AG04450 (cell line): ENCODE measurements around the gene SLC39A2. TPM values are rescaled to one million over a fixed set of nuclear protein-coding genes. Genes with fewer than 3 reads are reported as not detected.
"Not testable (repeated sequence)": the region's sequence is repeated elsewhere in the genome, so short reads cannot be mapped to it uniquely, and the experiment has no call there.

ENCODE experiments used
- CTCF ChIA-PET: fragments of 300-600, 350-600 bp; formaldehyde crosslinking; extraction: SDS; loops from one replicate; lab custom pipeline; 2022; ENCODE audit warnings: antibody characterized with exemption, inconsistent platforms; lab: Charles Lee
- POLR2A ChIA-PET: fragments of 350-600 bp; formaldehyde crosslinking; extraction: SDS; loops from one replicate; lab custom pipeline; 2021; ENCODE audit warnings: antibody characterized with exemption, inconsistent platforms; lab: Yijun Ruan, JAX
- DNase-seq: peaks from one replicate; pipeline ENCODE4 v3.0.0-alpha.2; 2011; ENCODE audit warnings: low read depth, low spot score
- H3K27ac ChIP-seq: one replicate; pipeline ENCODE4 v1.5.1; 2012; ENCODE audit warnings: low read depth, low read length, control low read depth
- H3K27me3 ChIP-seq: one replicate; pipeline ENCODE4 v1.6.0; 2012; ENCODE audit warnings: low read length; ENCODE audit not compliant: control insufficient read depth, insufficient read depth
- H3K4me3 ChIP-seq: 2 replicates; pipeline ENCODE4 v1.5.1; 2011; ENCODE audit warnings: mild to moderate bottlenecking, low read depth, low read length, control low read depth
- H3K9me3 ChIP-seq: 2 replicates; pipeline ENCODE4 v1.5.1; 2012; ENCODE audit warnings: low read length; ENCODE audit not compliant: control insufficient read depth, insufficient read depth
- polyA plus RNA-seq: library from polyadenylated mRNA; depleted of rRNA; stranded (reverse); fragments of >200 nt; gene quantifications from 2 replicates; pipeline ENCODE4 v1.2.3, GENCODE V29; 2011
- TF ChIP-seq, protein P1 (sequence below): IDR thresholded peaks from 2 replicates; pipeline ENCODE4 v1.5.1; 2011; ENCODE audit warnings: low read depth, low read length, control low read depth, inconsistent platforms

SLC39A2 gene
- polyA plus RNA-seq, 1 experiment = 0.06 TPM

- TF ChIP-seq, protein P1, sequence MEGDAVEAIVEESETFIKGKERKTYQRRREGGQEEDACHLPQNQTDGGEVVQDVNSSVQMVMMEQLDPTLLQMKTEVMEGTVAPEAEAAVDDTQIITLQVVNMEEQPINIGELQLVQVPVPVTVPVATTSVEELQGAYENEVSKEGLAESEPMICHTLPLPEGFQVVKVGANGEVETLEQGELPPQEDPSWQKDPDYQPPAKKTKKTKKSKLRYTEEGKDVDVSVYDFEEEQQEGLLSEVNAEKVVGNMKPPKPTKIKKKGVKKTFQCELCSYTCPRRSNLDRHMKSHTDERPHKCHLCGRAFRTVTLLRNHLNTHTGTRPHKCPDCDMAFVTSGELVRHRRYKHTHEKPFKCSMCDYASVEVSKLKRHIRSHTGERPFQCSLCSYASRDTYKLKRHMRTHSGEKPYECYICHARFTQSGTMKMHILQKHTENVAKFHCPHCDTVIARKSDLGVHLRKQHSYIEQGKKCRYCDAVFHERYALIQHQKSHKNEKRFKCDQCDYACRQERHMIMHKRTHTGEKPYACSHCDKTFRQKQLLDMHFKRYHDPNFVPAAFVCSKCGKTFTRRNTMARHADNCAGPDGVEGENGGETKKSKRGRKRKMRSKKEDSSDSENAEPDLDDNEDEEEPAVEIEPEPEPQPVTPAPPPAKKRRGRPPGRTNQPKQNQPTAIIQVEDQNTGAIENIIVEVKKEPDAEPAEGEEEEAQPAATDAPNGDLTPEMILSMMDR = no peak
- ChIA-PET CTCF (interaction anchor here (1.3 kb wide), 1 partner anchor 128 kb away, joined by 3 read pairs; no protein-coding TSS in a partner anchor), POLR2A (no interaction called here)
- DNase-seq = no peak
- Histone ChIP-seq H3K4me3 (no peak overlapping the region), H3K9me3 (no peaks in the 10 kb centered on the region), H3K27me3 (no peaks in the 10 kb centered on the region), H3K27ac (no peak overlapping the region)
Observed at GRCh38 chr14:20976291-20976690, 22.8 kb upstream of the SLC39A2 start.

DNA sequence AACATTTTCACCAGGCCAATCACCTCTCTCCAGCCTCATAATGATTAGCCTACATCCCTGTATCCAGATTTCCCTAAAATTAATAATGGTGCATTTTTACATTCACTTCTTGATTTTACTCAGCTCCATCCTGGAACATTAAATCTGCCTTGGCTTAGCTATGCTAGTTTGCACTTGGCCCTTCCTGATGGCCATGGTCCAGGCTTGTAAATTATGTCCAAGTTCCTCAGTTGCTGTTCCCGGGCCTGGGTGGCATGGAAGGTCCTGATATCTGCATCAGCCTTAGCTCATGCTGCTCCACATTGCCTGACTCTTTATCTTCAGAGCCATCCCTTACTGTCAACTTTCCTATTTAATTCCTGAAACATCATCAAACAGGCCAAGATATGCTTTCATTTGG, 20.4 kb upstream of the SLC39A2 start:
- ChIA-PET CTCF (interaction anchor here (0.5 to 4.5 kb wide), 2 partner anchors 8 to 27 kb away, joined by 6 to 42 read pairs; no protein-coding TSS in a partner anchor), POLR2A (no interaction called here)
- Histone ChIP-seq H3K4me3 (no peak overlapping the region), H3K9me3 (no peaks in the 10 kb centered on the region), H3K27me3 (peaks cover 8% of the 10 kb centered on the region), H3K27ac (no peak overlapping the region)
- TF ChIP-seq, protein P1 = no peak
- DNase-seq = no peak

DNA sequence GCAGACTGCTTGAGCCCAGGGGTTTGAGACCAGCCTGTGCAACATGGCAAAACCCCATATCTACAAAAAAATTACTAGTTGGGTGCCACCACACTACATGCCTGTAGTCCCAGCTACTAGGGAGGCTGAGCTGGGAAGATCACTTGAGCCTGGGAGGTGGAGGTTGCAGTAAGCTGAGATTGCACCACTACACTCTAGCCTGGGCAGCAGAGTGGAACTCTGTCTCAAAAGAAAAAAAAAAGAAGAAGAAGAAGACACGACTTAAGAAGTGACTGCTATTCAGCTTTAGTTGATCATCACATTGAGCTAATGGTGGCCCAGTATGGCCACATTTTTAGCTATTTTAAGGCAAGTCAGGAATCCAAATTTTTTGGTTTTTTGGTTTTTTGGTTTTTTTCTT, 18.2 kb upstream of the SLC39A2 start:
- TF ChIP-seq, protein P1 = no peak
- DNase-seq = no peak
- no peak overlapping the region for H3K4me3 ChIP-seq
- POLR2A ChIA-PET = no interaction called here
- no peaks in the 10 kb centered on the region for H3K9me3 ChIP-seq
- CTCF ChIA-PET = interaction anchor here (4.5 kb wide), 1 partner anchor 10 kb away, joined by 42 read pairs; no protein-coding TSS in a partner anchor
- H3K27me3 ChIP-seq = peaks cover 9% of the 10 kb centered on the region
- no peak overlapping the region for H3K27ac ChIP-seq

- POLR2A ChIA-PET = interaction anchor here (0.5 kb wide), 2 partner anchors 8 kb away, joined by 3 to 4 read pairs; no protein-coding TSS in a partner anchor
- Histone ChIP-seq H3K27ac (no peak overlapping the region), H3K27me3 (peaks cover 9% of the 10 kb centered on the region), H3K4me3 (no peak overlapping the region), H3K9me3 (no peaks in the 10 kb centered on the region)
- DNase-seq = no peak
- CTCF ChIA-PET = interaction anchor here (0.6 to 4.5 kb wide), 4 partner anchors 12 to 41 kb away, joined by 3 to 42 read pairs (median 10); no protein-coding TSS in a partner anchor
- TF ChIP-seq, protein P1 = no peak
Observed at GRCh38 chr14:20982646-20983369, 16.3 kb upstream of the SLC39A2 start.

DNA sequence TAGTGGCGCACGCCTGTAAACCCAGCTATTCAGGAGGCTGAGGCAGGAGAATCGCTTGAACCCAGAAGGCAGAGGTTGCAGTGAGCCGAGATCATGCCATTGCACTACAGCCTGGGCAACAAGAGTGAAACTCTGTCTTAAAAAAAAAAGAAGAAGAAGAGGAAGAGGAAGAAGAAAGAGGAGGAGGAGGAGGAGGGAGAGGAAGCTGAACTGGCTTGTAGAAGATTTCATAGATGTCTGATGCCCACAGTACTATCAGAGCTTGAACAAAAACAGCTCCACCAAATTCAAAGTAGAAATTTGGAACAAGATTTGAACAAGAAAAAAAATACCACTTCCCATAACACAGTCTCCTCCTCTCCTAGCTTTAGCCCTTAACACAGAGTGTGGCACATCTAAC, 13.4 kb upstream of the SLC39A2 start:
- CTCF ChIA-PET = interaction anchor here (0.8 to 2.6 kb wide), 3 partner anchors 12 to 29 kb away, joined by 3 to 23 read pairs (median 9); no protein-coding TSS in a partner anchor
- H3K9me3 ChIP-seq, DNase-seq, H3K4me3 ChIP-seq, POLR2A ChIA-PET, H3K27me3 ChIP-seq, H3K27ac ChIP-seq: not testable (repeated sequence)
